ENCODE data around the gene FKBP6.
"Not testable (repeated sequence)": the region's sequence is repeated elsewhere in the genome, so short reads cannot be mapped to it uniquely, and the experiment has no call there.

FKBP6 gene

DNA sequence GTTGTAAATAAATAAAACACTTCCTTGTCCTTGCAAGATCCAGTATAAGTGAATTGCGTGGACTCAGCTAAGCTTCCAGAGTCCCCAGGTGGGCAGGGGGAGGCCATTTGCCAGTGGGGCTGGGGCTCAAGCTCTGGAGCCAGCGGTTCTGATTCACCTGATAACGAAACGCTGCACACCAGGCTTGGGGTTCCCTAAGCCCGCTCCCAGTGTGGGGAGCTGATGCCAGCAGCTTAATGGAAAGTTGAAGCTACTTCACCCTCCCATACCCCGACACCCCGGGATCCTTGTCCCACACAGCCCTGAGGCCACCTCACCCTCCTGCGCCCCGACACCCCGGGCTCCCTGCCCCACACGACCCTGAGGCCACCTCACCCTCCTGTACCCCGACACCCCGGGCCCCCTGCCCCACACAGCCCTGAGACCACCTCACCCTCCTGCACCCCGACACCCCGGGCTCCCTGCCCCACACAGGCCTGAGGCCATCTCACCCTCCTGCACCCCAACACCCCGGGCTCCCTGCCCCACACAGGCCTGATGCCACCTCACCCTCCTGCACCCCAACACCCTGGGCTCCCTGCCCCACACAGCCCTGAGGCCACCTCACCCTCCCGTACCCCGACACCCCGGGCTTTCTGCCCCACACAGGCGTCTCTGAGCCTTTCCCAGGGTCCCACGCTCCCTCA, 30.8 kb downstream of the FKBP6 start:
- no peak for DNase-seq (ENCODE audit: low spot score)

DNA sequence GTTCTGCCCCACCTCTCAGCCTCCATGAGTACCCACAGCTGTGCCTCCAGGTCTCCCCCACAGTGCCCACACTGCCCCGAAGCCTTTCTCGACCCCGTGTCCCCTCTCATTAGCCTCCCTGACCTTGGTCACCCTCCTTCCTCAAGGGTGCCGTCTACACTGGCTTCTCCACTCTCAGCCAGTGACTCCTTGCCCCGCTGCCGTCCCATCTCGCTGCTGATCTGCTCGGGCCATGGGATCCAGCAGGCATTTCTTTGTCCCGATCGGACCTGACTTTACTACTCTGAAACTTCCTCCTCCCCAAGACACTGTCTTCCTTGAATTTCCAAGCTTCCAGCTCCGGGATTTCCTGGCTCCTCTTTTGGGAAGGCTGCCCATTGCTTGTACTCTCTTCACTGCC, 31.3 kb downstream of the FKBP6 start:
- DNase-seq (ENCODE audit: low spot score), result no peak

DNA sequence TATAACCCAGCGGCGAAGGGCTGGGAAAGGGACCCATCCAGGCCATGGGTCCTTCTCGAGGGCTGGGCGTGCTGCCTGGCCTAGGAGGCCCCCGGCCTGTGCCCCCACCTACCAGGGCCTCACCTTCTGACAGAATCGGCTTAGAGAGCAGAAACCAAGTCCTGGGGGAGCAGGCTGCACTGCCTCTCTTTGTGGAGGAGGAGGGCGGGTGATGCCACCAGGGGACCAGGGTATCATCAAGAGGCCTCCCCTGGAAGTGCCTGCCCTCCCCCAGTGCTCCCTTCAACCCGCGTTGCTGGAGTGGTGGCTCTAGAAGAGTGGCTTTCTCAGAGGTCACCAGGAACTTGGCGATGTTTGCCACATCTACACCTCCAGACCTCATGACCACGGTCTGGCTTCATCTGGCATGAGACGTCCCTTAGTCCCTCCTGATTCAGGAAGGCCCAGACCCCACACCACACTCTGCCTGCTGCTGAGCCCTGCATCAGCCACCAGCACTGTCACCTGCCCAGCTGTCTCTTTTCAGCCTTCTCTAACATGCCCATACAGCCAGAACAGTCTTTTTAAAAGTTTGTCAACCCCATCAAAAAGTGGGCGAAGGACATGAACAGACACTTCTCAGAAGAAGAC, 31.9 kb downstream of the FKBP6 start:
- no peak for DNase-seq (ENCODE audit: low spot score)

DNA sequence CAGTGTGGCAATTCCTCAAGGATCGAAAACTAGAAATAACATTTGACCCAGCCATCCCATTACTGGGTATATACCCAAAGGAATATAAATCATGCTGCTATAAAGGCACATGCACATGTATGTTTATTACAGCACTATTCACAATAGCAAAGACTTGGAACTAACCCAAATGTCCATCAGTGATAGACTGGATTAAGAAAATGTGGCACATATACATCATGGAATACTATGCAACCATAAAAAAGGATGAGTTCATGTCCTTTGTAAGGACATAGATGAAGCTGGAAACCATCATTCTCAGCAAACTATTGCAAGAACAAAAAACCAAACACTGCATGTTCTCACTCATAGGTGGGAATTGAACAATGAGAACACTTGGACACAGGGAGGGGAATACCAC, 32.6 kb downstream of the FKBP6 start:
- not testable (repeated sequence) for DNase-seq (ENCODE audit: low spot score)

DNA sequence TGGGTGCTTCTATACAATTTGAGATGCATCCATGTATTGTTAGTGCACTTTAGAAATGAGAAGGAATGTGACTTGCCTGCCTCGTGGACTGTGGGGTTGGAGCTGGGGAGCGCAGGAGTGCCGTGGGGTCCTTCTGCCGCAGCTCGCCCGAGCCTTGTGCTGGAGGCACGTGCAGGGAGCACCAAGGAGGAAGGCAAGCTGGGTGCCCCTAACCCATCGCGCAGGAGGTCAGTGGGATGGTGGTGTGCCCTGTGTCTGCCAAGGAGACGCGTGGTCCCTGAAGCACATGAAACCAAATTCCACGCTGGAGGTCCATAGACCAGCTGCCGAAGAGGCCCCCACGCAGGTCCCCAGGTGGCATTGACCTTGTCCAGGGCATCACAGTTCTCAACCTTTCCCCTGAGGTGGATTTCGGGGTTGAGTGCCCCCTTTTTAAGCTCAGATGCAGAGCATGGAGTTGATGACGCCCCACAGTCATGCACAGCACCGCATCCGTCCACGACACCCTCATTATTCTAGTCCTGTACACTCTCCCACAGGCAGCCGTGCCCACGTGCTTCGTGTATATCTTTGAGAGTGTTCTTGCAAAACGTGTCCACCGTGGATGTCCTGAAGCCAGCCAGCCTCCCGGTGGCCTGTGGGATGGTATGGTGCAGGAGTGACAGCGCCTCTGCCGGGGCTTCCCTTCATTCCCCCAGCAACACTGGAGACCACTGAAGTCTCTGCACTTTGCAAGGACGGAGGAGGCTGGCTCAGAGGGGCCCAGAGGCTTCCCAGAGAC, 35.5 kb downstream of the FKBP6 start:
- no peak for DNase-seq (ENCODE audit: low spot score)

DNA sequence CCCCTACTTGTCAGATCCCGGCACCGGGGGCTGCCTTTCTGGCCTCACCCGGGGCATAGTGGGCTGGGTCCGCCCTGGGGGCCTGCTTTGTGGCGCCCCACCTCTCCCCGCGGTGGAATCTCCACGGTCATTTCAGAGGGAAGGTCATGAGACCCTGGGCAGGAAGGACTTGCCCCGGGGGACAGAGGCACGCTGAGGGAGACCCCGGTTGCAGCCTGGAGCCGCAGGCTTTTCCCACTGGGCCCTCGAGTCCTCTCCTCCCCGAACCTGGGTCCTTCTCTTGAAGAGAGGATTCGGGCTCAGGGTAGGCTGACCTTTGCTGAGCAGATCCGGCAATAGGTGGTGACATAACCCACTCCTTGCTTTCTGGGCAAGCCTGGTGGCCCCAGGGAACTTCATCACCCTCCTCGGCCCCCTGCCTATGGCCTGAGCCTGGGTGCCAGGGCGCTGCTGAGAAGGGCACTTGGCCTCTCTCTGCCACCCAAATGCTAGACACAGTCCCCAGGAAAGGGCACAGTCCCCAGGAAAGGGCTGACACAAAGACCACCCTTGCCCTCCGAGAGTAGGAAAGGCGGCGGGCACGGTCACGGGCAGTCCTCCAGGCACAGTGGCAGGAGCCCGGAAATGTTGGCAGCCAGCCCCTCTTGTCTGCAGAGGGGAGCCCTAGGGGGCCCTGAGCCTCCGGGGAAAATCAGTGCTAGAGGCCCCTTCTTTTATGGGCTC, 36.2 kb downstream of the FKBP6 start:
- DNase-seq (ENCODE audit: low spot score), result no peak

DNA sequence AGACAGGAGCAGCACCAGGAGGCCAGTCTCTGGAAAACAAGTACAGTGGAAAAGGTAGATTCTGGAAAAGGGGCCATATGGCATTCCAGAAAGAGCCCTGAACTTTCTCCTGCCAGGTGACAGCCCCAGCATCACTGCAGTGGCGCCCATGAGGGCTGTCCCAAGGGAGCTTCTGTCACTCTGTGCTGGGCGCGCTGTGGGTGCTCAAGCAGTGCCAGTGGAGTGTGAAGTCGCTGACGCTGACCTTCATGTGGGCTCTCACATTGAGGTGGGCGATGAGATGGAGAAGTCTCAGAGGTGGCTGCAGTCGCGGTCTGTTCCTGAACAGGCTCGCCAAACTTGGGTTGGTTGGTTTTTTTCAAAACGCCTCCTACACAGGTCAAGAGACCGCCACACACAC, 38.2 kb downstream of the FKBP6 start:
- no peak for DNase-seq (ENCODE audit: low spot score)

DNA sequence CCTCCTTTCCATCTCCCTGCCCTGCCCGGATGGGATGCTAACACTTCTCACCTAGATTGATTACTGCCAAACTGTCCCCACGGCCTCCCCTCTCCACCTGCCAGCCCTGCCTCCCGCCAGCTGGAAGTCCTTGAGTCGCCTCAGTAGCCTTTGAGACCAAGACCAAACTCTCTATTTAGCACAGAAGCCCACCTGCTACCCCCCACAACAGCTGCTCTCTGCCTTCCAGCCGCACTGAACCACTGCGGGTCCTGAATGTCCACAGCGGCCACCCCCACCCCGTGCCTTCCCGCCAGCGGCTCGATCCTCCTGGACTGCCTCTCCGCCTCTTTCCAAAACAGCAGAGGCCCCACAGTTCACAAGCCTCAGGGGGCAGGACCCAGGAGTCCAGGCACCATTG, 39.0 kb downstream of the FKBP6 start:
- no peak for DNase-seq (ENCODE audit: low spot score)

DNA sequence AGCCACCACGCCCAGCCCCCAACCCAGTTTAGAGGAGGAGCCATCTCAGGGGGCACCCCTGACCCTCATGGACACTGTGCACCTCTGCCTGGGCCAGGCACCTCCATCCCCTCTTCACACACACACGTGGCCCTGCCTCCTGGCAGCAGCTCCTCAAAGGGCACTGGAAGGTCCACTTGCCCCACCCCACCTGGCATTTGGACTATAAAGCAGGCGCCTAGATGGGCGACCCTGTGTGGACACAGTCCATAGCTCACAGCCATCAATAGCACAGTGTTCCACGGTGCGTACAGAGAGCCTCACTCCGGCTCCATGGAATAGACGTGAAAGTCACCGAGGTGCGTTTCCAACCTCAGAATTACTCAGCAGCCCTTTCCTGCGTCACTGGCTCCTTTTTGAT, 41.0 kb downstream of the FKBP6 start:
- no peak for DNase-seq (ENCODE audit: low spot score)

DNA sequence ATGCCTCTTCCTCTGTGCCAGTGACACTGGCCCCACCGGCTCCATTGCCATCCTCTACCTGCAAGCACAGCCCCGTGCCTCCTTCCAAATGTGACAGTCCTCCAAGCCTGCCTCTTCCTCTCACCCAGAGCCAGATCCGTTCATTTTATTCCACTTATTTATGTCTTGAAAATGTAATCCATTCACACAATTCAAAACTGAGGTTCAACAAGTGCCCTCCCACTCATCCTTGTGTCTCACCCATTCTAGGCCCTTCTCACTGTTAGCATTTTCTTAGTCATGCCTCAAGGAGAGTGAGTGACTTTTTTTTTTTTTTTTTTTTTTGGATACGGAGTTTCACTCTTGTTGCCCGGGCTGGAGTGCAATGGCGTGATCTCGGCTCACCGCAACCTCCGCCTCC, 41.7 kb downstream of the FKBP6 start:
- no peak for DNase-seq (ENCODE audit: low spot score)

DNA sequence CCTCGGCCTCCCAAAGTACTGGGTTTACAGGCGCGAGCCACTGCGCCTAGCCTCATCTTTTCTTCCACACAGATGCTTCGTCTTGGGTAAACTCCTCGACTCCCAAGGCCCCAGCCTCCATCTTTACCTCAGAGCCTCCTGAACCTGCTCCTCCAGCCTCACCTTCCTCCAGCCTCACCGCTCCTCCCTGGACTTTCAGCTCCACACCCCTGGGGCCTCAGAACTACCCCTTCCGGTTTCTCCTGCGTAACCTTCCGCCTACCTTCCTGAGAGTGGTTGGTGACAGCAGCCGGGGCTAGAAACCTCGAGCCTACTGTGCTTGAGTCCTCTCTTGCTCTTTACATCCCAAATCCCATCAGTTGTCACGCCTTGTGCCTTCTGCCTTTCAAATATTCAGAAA, 45.8 kb downstream of the FKBP6 start:
- DNase-seq (ENCODE audit: low spot score), result no peak

DNA sequence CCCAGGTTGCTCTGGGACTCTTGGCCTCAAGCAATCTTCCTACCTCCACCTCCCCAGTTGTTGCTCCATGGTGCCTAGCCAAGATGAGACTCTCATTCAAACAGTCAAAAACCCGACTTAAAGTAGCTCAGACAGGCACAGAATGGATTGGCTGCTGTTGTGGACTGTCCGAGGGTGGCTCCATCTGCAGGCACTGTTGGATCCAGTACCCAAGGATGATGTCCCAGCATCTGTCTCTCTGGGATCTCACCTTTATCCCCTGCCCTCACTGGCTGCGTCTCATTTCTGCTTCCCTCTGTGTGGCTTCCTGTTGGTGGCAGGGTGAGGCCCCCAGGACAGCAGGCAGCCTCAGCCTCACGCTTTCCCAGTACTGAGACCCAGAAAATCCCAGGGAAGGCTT, 48.3 kb downstream of the FKBP6 start:
- not testable (repeated sequence) for DNase-seq (ENCODE audit: low spot score)

DNA sequence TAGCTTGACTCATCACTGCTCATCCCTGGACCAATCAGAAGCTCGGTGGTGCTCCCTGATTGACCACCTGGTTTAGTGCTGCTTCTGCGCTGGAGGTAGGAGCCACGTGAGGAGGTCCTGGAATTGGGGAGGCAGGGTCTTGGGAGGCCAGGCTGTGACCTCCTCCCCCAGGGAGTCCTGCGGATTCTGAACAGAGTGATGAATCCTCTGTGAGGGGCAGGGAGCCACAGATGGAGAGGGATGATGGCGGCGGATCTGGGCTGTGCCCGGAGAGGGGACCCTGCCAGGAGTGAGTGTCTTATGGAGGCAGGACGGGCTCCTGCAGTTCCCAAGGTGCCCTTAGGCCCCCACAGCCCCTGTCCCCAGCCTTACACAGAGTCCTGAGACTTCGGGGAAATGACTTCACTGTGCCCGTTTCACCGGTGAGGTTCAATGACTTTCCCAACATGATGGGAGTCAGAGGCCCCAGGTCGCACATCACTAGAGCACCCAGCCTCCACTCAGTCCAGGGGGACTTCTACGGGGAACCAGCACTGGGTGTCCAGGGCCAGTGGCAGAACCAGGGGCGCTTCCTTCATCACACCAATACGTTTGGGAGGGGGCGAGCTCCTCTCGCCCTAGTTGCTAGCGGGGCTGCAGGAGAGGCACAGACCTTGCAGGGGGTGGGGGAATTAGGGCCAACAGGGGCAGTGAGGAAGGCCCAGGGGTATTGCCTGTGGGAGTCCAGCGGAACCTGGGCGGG, 48.9 kb downstream of the FKBP6 start:
- no peak for DNase-seq (ENCODE audit: low spot score)

DNA sequence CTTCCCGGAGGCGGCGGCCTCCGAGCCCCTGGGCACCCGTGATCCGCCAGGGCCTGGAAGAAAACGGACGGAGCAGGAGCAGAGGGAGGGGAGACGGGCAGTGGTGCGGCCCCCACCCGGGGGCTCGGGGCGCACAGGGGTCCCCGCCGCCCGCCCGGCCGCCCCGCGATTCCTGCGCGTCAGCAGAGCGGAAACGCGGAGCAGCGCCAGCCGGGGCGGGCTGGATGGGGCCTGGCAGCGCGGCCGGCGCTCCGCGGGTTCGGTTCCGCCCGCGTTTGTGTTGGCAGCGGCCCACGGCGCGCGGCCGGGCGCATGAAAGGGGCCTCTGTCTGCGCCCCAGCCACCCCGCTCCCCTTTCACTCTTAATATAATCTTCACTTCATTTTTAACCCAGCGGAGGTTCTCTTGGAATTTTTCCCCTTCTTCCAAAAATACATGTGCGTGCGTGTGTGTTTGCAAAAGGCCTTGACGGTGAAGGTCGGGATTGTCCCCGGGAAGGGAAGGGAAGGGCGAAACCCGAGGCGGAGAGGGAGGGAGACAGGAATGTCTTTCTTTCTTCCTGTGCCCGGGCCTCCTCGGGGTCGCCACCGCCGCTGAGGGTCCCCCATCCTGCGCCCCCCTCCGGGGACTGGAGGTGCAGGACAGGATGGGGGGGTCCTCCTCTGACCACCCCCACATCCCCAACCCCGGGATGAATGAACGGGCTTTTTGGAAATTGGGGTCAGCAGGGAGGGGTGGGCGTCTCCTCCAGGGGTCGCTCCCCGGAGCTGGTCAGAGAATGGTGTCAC, 49.6 kb downstream of the FKBP6 start:
- DNase-seq (ENCODE audit: low spot score), result not testable (repeated sequence)

DNA sequence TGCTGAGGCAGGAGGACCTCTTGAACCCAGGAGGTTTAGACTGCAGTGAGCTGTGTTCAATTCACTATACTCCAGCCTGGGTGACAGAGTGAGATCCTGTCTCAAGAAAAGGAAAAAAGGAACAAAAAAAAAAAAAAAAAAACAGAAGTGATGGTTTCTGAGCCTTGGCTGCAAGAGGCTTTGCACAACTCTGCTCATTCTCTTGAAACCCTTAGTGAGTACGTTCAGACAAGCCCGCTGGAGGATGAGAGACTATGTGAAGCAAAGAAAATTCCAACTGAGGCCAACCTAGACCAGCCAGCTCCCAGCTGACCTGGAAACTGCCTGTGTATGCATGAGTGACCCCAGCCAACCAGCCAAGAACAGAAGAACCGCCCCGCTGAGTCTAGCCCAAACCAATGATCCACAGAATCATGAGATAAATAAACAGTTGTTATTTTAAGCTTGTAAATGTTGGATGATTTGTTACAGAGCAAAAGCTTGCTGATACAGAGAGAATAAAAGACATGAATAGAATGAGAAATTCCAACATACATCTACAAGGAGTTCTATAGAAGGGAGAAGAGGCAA, 55.1 kb downstream of the FKBP6 start:
- DNase-seq (ENCODE audit: low spot score), result no peak

DNA sequence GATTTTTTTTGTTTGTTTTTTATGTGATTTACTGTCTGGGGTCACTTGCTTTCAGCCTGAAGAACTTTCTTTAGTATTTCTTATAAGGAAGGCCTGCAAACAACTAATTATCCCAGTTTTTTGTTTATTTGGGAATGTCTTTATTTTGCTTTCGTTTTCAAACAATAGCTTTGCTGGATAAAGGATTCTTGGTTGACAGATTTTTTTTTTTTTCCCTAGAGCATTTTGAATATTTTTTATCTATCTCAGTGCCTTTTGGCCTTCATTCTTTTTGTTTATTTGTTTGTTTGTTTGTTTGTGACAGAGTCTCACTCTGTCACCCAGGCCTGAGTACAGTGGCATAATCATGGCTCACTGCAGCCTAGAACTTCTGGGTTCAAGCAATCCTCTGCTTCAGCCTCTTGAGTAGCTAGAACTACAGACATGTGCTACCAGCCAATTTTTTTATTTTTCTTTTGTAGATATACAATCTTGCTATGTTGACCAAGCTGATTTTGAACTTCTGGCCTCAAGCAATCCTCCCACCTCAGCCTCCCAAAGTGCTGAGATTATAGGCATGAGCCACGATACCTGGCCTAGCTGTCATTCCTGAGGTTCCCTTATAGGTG, 59.4 kb downstream of the FKBP6 start:
- DNase-seq (ENCODE audit: low spot score), result no peak

DNA sequence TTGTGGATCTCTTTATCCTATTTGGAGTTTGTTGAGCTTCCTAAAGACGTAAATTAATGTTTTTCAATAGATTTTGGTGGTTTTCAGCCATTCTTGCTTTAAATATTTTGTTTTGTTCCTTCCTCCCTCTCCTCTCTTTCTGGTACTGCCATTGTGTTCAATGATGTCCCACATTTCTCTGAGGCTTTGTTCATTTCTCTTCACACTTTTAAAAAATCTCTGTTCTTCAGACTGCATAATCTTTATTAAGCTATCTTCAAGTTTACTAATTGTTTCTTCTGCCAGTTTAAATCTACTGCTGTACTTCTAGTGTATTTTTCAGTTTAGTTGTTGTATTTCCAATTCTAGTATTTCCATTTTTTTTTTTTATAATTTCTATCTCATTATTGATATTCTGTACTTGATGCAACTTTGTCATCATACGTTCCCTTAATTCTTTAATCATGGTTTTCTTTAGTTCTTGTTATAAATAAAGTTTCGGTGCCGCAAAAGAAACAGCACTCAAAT, 60.0 kb downstream of the FKBP6 start:
- no peak for DNase-seq (ENCODE audit: low spot score)

DNA sequence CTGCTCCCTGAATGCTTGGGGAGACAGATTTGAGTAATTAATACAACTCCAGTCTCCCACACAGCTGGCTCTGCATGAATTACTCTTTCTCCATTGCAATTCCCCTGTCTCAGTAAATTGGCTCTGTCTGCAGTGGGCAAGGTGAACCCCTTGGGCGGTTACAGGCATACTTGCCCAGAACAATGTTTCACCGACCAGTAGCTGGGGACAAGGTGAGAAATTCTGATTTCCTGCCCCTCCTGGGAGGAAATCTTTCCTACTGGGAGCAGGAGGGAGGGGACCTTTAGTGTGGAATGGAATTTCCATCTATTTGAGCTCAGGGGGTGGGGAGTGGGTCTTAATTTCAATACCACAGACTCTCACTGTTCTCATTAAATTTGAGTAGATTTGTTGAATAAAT, 63.4 kb downstream of the FKBP6 start:
- no peak for DNase-seq (ENCODE audit: low spot score)

DNA sequence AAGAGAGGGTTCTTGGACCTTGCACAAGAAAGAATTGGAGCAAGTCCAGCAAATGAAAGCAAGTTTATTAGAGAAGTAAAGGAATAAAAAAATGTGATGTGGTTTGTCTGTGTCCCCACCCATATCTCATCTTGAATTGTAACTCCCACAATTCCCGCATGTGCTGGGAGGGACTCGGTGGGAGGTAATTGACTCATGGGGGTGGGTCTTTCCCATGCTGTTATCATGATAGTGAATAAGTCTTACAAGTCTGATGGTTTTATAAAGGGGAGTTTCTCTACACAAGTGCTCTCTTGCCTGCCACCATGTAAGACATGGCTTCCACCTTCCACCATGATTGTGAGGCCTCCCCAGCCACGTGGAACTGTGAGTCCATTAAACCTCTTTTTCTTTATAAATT, 66.5 kb downstream of the FKBP6 start:
- DNase-seq (ENCODE audit: low spot score), result no peak

Measured in kidney capillary endothelial cell (primary cell).